Stimulated activated CD4-positive, alpha-beta T cell treated with anti-CD3 and anti-CD28 coated beads, Interleukin-1b, Interleukin-23, amount 100 ng/mL, for 1 hour (primary cell): ENCODE results near the gene NUP160.
"Not testable (repeated sequence)": the region's sequence is repeated elsewhere in the genome, so short reads cannot be mapped to it uniquely, and the experiment has no call there.

ENCODE experiments used
- DNase-seq, 2 donors: peaks; one replicate each; pipeline ENCODE4 v3.0.0-alpha.2; 2020; ENCODE audit warnings: low read depth in 2 of 2

NUP160 gene

GRCh38 chr11:47791774-47792430 is 56.2 kb downstream of the NUP160 start:
- DNase-seq: no peak

DNA sequence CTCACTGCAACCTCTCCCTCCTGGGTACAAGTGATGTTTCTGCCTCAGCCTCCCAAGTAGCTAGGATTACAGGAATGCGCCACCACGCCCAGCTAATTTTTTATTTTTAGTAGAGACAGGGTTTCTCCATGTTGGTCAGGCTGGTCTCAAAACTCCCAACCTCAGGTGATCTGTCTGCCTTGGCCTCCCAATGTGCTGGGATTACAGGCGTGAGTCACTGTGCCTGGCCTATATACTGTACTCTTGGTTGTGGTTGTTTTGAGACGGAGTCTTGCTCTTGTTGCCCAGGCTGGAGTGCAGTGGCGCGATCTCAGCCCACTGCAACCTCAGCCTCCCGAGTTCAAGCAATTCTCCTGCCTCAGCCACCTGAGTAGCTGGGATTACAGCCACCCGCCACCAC is 58.1 kb downstream of the NUP160 start:
- not testable (repeated sequence) for DNase-seq

- DNase-seq: no peak
Observed at GRCh38 chr11:47788181-47788580, 60.0 kb downstream of the NUP160 start.

GRCh38 chr11:47786373-47786772 is 61.8 kb downstream of the NUP160 start:
- DNase-seq: no peak

GRCh38 chr11:47784785-47785381 is 63.3 kb downstream of the NUP160 start:
- no peak for DNase-seq

DNA sequence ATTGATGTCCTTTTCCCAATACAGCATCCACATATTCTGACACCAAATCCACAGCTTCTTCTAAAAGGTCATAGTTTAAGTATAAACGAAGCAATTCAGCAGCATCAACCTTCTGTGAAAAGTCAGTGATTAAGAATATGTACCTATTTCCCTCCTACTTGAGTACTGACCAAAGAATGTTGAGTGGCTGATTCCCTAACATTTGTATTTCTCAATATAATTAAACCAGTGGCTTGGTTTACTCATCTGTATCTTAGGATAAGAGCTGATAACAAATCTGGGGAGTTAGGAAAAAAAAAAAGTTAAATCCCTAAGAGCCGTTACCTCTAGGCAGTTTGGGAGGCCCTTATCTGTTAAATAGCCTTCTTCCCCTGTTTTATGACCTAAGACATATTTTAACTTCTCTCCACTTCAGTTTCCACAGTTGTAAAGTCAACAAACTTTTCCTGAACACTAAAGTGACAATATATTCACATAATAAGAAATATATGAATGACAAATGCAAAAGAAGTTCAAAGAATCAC is 65.0 kb downstream of the NUP160 start:
- DNase-seq: no peak

- no peak for DNase-seq
Observed at GRCh38 chr11:47778878-47779483, 69.2 kb downstream of the NUP160 start.

GRCh38 chr11:47775240-47775869 is 72.8 kb downstream of the NUP160 start:
- DNase-seq: no peak

GRCh38 chr11:47773882-47774281 is 74.3 kb downstream of the NUP160 start:
- DNase-seq: no peak

DNA sequence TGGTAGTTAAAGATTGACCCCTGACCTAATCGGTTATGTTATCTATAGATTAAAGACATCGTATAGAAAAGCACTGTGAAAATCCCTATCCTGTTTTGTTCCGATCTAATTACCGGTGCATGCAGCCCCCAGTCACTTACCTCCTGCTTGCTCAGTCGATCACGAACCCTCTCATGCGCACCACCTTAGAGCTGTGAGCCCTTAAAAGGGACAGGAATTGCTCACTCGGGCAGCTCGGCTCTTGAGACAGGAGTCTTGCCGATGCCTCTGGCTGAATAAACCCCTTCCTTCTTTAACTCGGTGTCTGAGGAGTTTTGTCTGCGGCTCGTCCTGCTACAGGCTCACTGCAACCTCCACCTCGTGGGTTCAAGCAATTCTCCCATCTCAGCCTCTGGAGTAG is 78.6 kb downstream of the NUP160 start:
- not testable (repeated sequence) for DNase-seq

DNA sequence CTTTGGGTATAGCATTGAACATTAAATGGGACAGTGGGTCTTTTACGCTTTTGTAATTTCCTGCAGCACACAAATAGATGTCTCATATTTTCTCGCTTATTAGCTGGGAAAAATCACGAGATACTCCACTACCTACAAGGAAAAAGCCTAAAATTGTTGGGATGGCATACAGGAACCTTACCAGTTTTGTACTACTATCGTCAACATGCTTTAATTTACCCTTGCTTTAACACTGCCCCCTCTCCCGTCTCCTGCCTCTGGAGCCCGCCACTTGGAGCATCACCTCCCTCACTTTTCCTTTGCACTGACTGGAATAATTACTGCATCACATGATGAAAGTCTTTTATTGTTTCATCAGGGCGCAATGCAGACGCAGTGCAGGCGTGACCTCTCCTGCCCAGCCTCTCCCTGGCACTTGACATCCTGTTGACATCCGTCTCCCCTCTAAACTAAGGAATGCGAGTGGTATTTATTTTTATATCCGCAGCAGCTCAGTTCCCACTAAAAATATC is 80.0 kb downstream of the NUP160 start:
- DNase-seq: no peak

- peak; percentile 31 to 55 for DNase-seq
Observed at GRCh38 chr11:47766509-47767227, 81.5 kb downstream of the NUP160 start.

DNA sequence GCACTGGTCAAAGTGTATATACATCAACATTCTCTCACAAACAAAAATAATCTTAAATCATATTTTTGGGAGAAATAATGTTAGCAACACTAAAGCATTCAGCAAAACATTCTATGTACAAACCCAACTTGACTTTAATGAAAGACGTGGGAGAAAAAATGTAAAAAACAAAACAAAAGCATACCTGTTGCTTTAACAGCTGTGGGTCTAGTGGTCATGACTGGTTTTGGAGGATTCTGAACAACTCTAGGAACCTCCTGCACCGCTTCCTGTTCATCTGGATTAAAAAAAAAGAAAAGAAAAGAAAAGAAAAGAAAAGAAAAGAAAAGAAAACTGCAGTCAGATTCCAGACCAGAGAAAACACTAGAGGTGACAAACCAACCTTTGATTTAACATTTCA is 83.1 kb downstream of the NUP160 start:
- DNase-seq: no peak

- not testable (repeated sequence) for DNase-seq
Observed at GRCh38 chr11:47759291-47759690, 88.9 kb downstream of the NUP160 start.

- DNase-seq: no peak
Observed at GRCh38 chr11:47756208-47756607, 91.9 kb downstream of the NUP160 start.

- DNase-seq: no peak
Observed at GRCh38 chr11:47750725-47751124, 97.4 kb downstream of the NUP160 start.

DNA sequence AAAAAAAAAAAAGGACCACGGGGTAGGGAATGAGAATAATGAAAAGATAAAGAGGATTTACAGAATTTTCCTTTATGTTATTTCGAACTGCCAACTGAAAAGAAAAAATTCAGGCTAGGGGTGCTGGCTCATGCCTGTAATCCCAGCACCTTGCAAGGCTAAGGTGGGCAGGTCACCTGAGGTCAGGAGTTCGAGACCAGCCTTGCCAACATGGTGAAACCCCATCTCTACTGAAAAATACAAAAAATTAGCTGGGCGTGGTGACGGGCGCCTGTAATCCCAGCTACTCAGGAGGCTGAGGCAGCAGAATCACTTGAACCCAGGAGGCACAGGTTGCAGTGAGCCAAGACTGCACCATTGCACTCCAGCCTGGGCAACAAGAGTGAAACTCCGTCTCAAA is 105.7 kb downstream of the NUP160 start:
- DNase-seq: not testable (repeated sequence)

- not testable (repeated sequence) for DNase-seq
Observed at GRCh38 chr11:47737817-47738216, 110.3 kb downstream of the NUP160 start.

GRCh38 chr11:47732271-47732670 is 115.9 kb downstream of the NUP160 start:
- no peak for DNase-seq

DNA sequence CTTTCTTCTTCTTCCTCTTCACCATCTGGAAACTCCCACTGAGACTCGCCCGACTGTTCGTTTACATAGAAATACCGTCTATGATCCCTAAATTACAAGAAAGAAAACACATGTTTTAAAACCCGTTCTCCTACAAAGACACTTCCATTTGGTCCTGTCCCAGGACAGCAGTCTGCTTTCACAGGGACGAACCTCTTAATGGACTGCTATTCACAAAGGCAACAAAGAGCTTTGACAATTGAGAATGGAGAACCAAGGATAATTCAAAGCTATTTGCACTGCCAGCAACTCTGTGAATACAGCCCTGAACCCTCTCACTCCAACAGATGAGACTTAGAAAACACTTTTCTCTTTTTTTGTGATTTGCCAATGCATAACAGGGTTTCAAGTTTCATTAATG is 116.7 kb downstream of the NUP160 start:
- no peak for DNase-seq
